Keratinocyte (primary cell): ENCODE data around the gene PIK3CB.

Experiments used
- CTCF ChIP-seq, 3 experiments: IDR thresholded peaks in 1 of 3; conservative IDR thresholded peaks in 1 of 3; optimal IDR thresholded peaks in 1 of 3; 2 replicates in 2 of 3; 3 replicates in 1 of 3; pipeline versions ENCODE3 to v1.5.1; 2011; ENCODE audit warnings: low read length in 3 of 3, mild to moderate bottlenecking in 3 of 3, moderate library complexity in 2 of 3, control low read depth in 1 of 3, inconsistent platforms in 1 of 3; ENCODE audit not compliant: insufficient read depth in 2 of 3; ENCODE audit errors: extremely low read depth in 1 of 3
- EZH2 ChIP-seq: IDR thresholded peaks from one replicate; pipeline ENCODE4 v1.6.1; 2012; ENCODE audit warnings: inconsistent platforms, mild to moderate bottlenecking, low read length, moderate library complexity

GRCh38 chr3:138681463-138682220 is 153.1 kb downstream of the PIK3CB start:
- no peak for TF ChIP-seq CTCF (optimal IDR thresholded peaks at IDR 0.05 in 1 of 3, IDR thresholded peaks at IDR 0.05 in 1 of 3, conservative IDR thresholded peaks at IDR 0.05 in 1 of 3; ENCODE audit: extremely low read depth in 1 of 3, insufficient read depth in 2 of 3, low read length in 3 of 3)
- TF ChIP-seq EZH2 = no peak
